ENCODE measurements around the gene TOMT.
"Not testable (repeated sequence)": the region's sequence is repeated elsewhere in the genome, so short reads cannot be mapped to it uniquely, and the experiment has no call there.

Gene TOMT

GRCh38 chr11:72129381-72129780, 23.7 kb downstream of the TOMT start:
- no peak for DNase-seq

GRCh38 chr11:72132646-72133045, 26.9 kb downstream of the TOMT start:
- no peak for DNase-seq

- DNase-seq, result not testable (repeated sequence)
Observed at GRCh38 chr11:72135473-72135872, 29.7 kb downstream of the TOMT start, which contains the start of gene FOLR3. Gene FOLR3 (plus strand): TSS chr11:72135725. CDS start chr11:72135953, 228 bp downstream.

- DNase-seq, result no peak
Observed at GRCh38 chr11:72135891-72136683, 30.4 kb downstream of the TOMT start.

- no peak for DNase-seq
Observed at GRCh38 chr11:72136684-72137262, 31.0 kb downstream of the TOMT start.

- no peak for DNase-seq
Observed at GRCh38 chr11:72138821-72139390, 33.2 kb downstream of the TOMT start.

- DNase-seq, result no peak
Observed at GRCh38 chr11:72139500-72139899, 33.8 kb downstream of the TOMT start.

GRCh38 chr11:72140661-72141060, 34.9 kb downstream of the TOMT start:
- no peak for DNase-seq

GRCh38 chr11:72141066-72141465, 35.3 kb downstream of the TOMT start:
- DNase-seq, result no peak

- DNase-seq, result not testable (repeated sequence)
Observed at GRCh38 chr11:72142086-72142485, 36.4 kb downstream of the TOMT start.

GRCh38 chr11:72142543-72142942, 36.8 kb downstream of the TOMT start:
- DNase-seq, result not testable (repeated sequence)

GRCh38 chr11:72144807-72145565, 39.3 kb downstream of the TOMT start:
- no peak for DNase-seq

GRCh38 chr11:72146625-72147024, 40.9 kb downstream of the TOMT start:
- DNase-seq, result no peak

- no peak for DNase-seq
Observed at GRCh38 chr11:72150882-72151281, 45.2 kb downstream of the TOMT start.

GRCh38 chr11:72153874-72154273, 48.1 kb downstream of the TOMT start:
- DNase-seq, result not testable (repeated sequence)

GRCh38 chr11:72154816-72155215, 49.1 kb downstream of the TOMT start:
- no peak for DNase-seq

- no peak for DNase-seq
Observed at GRCh38 chr11:72155751-72156150, 50.0 kb downstream of the TOMT start.

GRCh38 chr11:72157131-72157530, 51.4 kb downstream of the TOMT start:
- DNase-seq, result peak; percentile 94
